DND-41 (cell line): ENCODE results near the gene TBCD.

Source experiments
- ATAC-seq: fragments of 200-7000 bp; cut with Tn5 transposase; 3 replicates; pipeline ENCODE4 v1.9.1; 2021; ENCODE audit warnings: low read depth; ENCODE audit not compliant: insufficient read depth
- DNase-seq: peaks from one replicate; pipeline ENCODE4 v3.0.0-alpha.2; 2020
- H2AFZ ChIP-seq: 2 replicates; pipeline ENCODE4 v1.6.0; 2012; ENCODE audit warnings: low read depth, low read length
- H3K27ac ChIP-seq: 2 replicates; pipeline ENCODE4 v1.5.1; 2012; ENCODE audit warnings: low read length, inconsistent platforms
- H3K27me3 ChIP-seq: fragments of 200-600 bp; sonication (generic); 2 replicates; pipeline ENCODE4 v1.6.0; 2012; ENCODE audit warnings: low read length, mild to moderate bottlenecking, inconsistent platforms; ENCODE audit not compliant: insufficient read depth, poor library complexity
- H3K36me3 ChIP-seq: 2 replicates; pipeline ENCODE4 v1.5.1; 2012; ENCODE audit warnings: low read length, inconsistent platforms; ENCODE audit not compliant: insufficient read depth
- H3K4me1 ChIP-seq: 2 replicates; pipeline ENCODE4 v1.5.1; 2012; ENCODE audit warnings: mild to moderate bottlenecking, low read length; ENCODE audit not compliant: insufficient read depth
- H3K4me2 ChIP-seq: 2 replicates; pipeline ENCODE4 v1.6.0; 2012; ENCODE audit warnings: mild to moderate bottlenecking, moderate library complexity, low read length, inconsistent platforms; ENCODE audit not compliant: insufficient read depth
- H3K4me3 ChIP-seq, 2 experiments: fragments of 200-600 bp in 1 of 2; shearing (Covaris generic) in 1 of 2; 2 replicates each; pipeline ENCODE4 v1.5.1; 2012 to 2016; ENCODE audit warnings: inconsistent platforms in 2 of 2, low read length in 2 of 2, mild to moderate bottlenecking in 2 of 2, low read depth in 1 of 2, moderate library complexity in 1 of 2
- H3K79me2 ChIP-seq: 2 replicates; pipeline ENCODE4 v1.6.0; 2012; ENCODE audit warnings: low read length, inconsistent platforms; ENCODE audit not compliant: insufficient read depth
- H3K9ac ChIP-seq: 2 replicates; pipeline ENCODE4 v1.6.0; 2012; ENCODE audit warnings: low read depth, mild to moderate bottlenecking, inconsistent platforms, low read length, moderate library complexity
- H3K9me3 ChIP-seq: 2 replicates; pipeline ENCODE4 v1.5.1; 2012; ENCODE audit warnings: low read length, moderate library complexity, mild to moderate bottlenecking, inconsistent platforms; ENCODE audit not compliant: insufficient read depth, severe bottlenecking
- H4K20me1 ChIP-seq: 2 replicates; pipeline ENCODE4 v1.6.0; 2012; ENCODE audit warnings: low read length; ENCODE audit not compliant: insufficient read depth
- EZH2 ChIP-seq: IDR thresholded peaks from 3 replicates; pipeline ENCODE4 v1.6.1; 2012; ENCODE audit warnings: borderline replicate concordance, low read depth, mild to moderate bottlenecking, moderate library complexity, low read length, inconsistent platforms; ENCODE audit not compliant: severe bottlenecking
- TF ChIP-seq, protein P1 (sequence below): IDR thresholded peaks from 2 replicates; pipeline ENCODE4 v1.5.1; 2012; ENCODE audit warnings: borderline replicate concordance, low read length, moderate library complexity, mild to moderate bottlenecking; ENCODE audit not compliant: poor library complexity, severe bottlenecking; ENCODE audit errors: extremely low read depth

TBCD gene

GRCh38 chr17:82820278-82821251 is 68.7 kb downstream of the TBCD start:
- no peak overlapping the region for H3K9ac ChIP-seq
- TF ChIP-seq, protein P1, sequence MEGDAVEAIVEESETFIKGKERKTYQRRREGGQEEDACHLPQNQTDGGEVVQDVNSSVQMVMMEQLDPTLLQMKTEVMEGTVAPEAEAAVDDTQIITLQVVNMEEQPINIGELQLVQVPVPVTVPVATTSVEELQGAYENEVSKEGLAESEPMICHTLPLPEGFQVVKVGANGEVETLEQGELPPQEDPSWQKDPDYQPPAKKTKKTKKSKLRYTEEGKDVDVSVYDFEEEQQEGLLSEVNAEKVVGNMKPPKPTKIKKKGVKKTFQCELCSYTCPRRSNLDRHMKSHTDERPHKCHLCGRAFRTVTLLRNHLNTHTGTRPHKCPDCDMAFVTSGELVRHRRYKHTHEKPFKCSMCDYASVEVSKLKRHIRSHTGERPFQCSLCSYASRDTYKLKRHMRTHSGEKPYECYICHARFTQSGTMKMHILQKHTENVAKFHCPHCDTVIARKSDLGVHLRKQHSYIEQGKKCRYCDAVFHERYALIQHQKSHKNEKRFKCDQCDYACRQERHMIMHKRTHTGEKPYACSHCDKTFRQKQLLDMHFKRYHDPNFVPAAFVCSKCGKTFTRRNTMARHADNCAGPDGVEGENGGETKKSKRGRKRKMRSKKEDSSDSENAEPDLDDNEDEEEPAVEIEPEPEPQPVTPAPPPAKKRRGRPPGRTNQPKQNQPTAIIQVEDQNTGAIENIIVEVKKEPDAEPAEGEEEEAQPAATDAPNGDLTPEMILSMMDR = no peak
- no peak for TF ChIP-seq EZH2

GRCh38 chr17:82821554-82821953 is 69.7 kb downstream of the TBCD start:
- Histone ChIP-seq H3K27me3 (no peaks in the 10 kb centered on the region), H3K79me2 (peaks cover 20% of the 10 kb centered on the region), H3K4me1 (no peaks in the 10 kb centered on the region), H3K36me3 (peaks cover 63% of the 10 kb centered on the region), H3K9me3 (peaks cover 13% of the 10 kb centered on the region), H2AFZ (no peak overlapping the region), H3K27ac (peak overlapping the region; percentile 14; the same call in 1 of the 2 replicates), H3K4me3 (no peak overlapping the region), H4K20me1 (no peaks in the 10 kb centered on the region), H3K9ac (no peak overlapping the region), H3K4me2 (no peak overlapping the region)
- TF ChIP-seq EZH2 = no peak
- TF ChIP-seq, protein P1 = no peak
- no peak for ATAC-seq
- no peak for DNase-seq

More at GRCh38 chr17:82820278-82821251, 68.7 kb downstream of the TBCD start:
- DNase-seq (no peak), ATAC-seq (no peak)
- Histone ChIP-seq H3K27me3 (no peaks in the 10 kb centered on the region), H3K36me3 (peaks cover 72% of the 10 kb centered on the region), H3K4me3 (no peak overlapping the region), H3K4me2 (no peak overlapping the region), H2AFZ (no peak overlapping the region), H3K27ac (no peak overlapping the region), H4K20me1 (no peaks in the 10 kb centered on the region), H3K4me1 (no peaks in the 10 kb centered on the region), H3K79me2 (peaks cover 20% of the 10 kb centered on the region), H3K9me3 (peaks cover 13% of the 10 kb centered on the region)

DNA sequence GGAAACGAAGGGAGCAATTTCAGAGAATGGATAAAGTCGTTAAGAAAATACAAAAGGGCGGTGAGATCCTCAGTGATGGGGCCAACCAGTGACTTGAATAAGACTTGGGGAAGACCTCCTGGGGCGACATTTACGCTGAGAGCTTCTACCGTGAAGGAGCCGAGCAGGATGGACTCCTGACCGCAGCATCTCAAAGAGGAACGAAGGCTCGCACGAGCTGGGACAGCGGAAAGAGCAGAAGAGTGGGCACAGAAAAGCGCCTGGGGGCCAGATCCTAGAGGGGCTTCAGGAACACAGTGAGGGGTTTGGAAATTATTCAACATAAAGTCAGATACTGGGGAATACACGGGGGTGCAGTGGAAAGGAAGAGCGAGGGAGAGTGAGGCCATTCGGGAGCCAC is 70.4 kb downstream of the TBCD start:
- TF ChIP-seq EZH2 = no peak
- TF ChIP-seq, protein P1 = no peak
- H3K4me1 ChIP-seq = no peaks in the 10 kb centered on the region
- H4K20me1 ChIP-seq = no peaks in the 10 kb centered on the region
- no peaks in the 10 kb centered on the region for H3K27me3 ChIP-seq
- peaks cover 20% of the 10 kb centered on the region for H3K79me2 ChIP-seq
- peaks cover 13% of the 10 kb centered on the region for H3K9me3 ChIP-seq
- H3K27ac ChIP-seq = 0 out of 2 replicates have a peak overlapping the region, but pooled peaks have one; percentile 31
- no peak overlapping the region for H3K4me2 ChIP-seq
- ATAC-seq (no peak), DNase-seq (no peak)
- no peak overlapping the region for H3K9ac ChIP-seq
- no peak overlapping the region for H2AFZ ChIP-seq
- peaks cover 60% of the 10 kb centered on the region for H3K36me3 ChIP-seq
- no peak overlapping the region for H3K4me3 ChIP-seq
